Measurements from ENCODE around the gene JMJD8. TPM values are rescaled to one million over a fixed set of nuclear protein-coding genes. Genes with fewer than 3 reads are reported as not detected.

JMJD8 gene
- polyA plus RNA-seq, 1 experiment: 91.8 TPM

GRCh38 chr16:727291-727977, 43.3 kb upstream of the JMJD8 start:
- Histone ChIP-seq H3K36me3 (ENCODE audit: control insufficient read depth, insufficient read depth, low read length) (peaks cover 7% of the 10 kb centered on the region), H3K4me3 (ENCODE audit: low read depth, low read length) (peak overlapping the region; percentile 66), H3K27me3 (ENCODE audit: control insufficient read depth, insufficient read depth, low read length) (no peaks in the 10 kb centered on the region)
- DNase-seq (ENCODE audit: low read depth): no peak
- ChIA-PET CTCF (interaction anchor here (1.5 to 2.8 kb wide), 2 partner anchors 15 to 60 kb away, joined by 3 to 14 read pairs; partner anchors contain the start of gene RPUSD1), POLR2A (no interaction called here)
- TF ChIP-seq CTCF (IDR thresholded peaks at IDR 0.05; ENCODE audit: insufficient read depth, low read depth, low read length): no peak

GRCh38 chr16:726438-727290, 42.5 kb upstream of the JMJD8 start, which contains the start of the genes CCDC78 and HAGHL:
TSS of gene CCDC78 (minus strand) at chr16:726443. CDS start at chr16:726367, 76 bp downstream.
TSS of gene HAGHL (plus strand) at chr16:727106. CDS start at chr16:727510, 404 bp downstream.
- Histone ChIP-seq H3K4me3 (ENCODE audit: low read depth, low read length) (peak within 1 kb of the TSS; percentile 66), H3K27me3 (ENCODE audit: control insufficient read depth, insufficient read depth, low read length) (no peaks in the 10 kb centered on the region), H3K36me3 (ENCODE audit: control insufficient read depth, insufficient read depth, low read length) (peaks cover 4% of the 10 kb centered on the region; the same call in 1 of the 2 replicates)
- TF ChIP-seq CTCF (IDR thresholded peaks at IDR 0.05; ENCODE audit: insufficient read depth, low read depth, low read length): no peak
- DNase-seq (ENCODE audit: low read depth): no peak
- ChIA-PET POLR2A (no interaction called here), CTCF (interaction anchor here (1.3 to 2.9 kb wide), 4 partner anchors 11 to 16 kb away, joined by 3 to 18 read pairs (median 14); partner anchors contain the start of gene METRN)

- Histone ChIP-seq H3K36me3 (ENCODE audit: control insufficient read depth, insufficient read depth, low read length) (0 out of 2 replicates have a peak, but pooled peaks cover 2% of the 10 kb centered on the region), H3K4me3 (ENCODE audit: low read depth, low read length) (no peak overlapping the region), H3K27me3 (ENCODE audit: control insufficient read depth, insufficient read depth, low read length) (no peaks in the 10 kb centered on the region)
- ChIA-PET POLR2A (no interaction called here), CTCF (interaction anchor here (1.3 to 2.9 kb wide), 3 partner anchors 10 to 15 kb away, joined by 3 to 18 read pairs (median 14); partner anchors contain the start of gene METRN)
- no peak for DNase-seq (ENCODE audit: low read depth)
- TF ChIP-seq CTCF (IDR thresholded peaks at IDR 0.05; ENCODE audit: insufficient read depth, low read depth, low read length): no peak
These were observed 42.0 kb upstream of the JMJD8 start for GRCh38 chr16:726188-726437.

- no peak for TF ChIP-seq CTCF (IDR thresholded peaks at IDR 0.05; ENCODE audit: insufficient read depth, low read depth, low read length)
- Histone ChIP-seq H3K36me3 (ENCODE audit: control insufficient read depth, insufficient read depth, low read length) (0 out of 2 replicates have a peak, but pooled peaks cover 2% of the 10 kb centered on the region), H3K4me3 (ENCODE audit: low read depth, low read length) (no peak overlapping the region), H3K27me3 (ENCODE audit: control insufficient read depth, insufficient read depth, low read length) (no peaks in the 10 kb centered on the region)
- ChIA-PET POLR2A (no interaction called here), CTCF (interaction anchor here (1.1 to 2.9 kb wide), 4 partner anchors 10 to 15 kb away, joined by 3 to 18 read pairs (median 8); partner anchors contain the start of genes CIAO3 and METRN)
- no peak for DNase-seq (ENCODE audit: low read depth)
These were observed 41.5 kb upstream of the JMJD8 start for GRCh38 chr16:725463-726187.

Measured in BJ (cell line).